ENCODE data around the gene WDFY2.

WDFY2 gene

GRCh38 chr13:51628059-51628852 lies 44.0 kb downstream of the WDFY2 start:
- H3K4me3 ChIP-seq (replicated peaks in 1 of 2; ENCODE audit: low read depth in 2 of 2, low read length in 2 of 2), result no peak overlapping the region
- DNase-seq (ENCODE audit: low read depth in 2 of 2), result no peak
- no peak for TF ChIP-seq CTCF (IDR thresholded peaks at IDR 0.05; ENCODE audit: low read depth, low read length)

GRCh38 chr13:51629491-51630287 lies 45.4 kb downstream of the WDFY2 start:
- no peak overlapping the region for H3K4me3 ChIP-seq (replicated peaks in 1 of 2; ENCODE audit: low read depth in 2 of 2, low read length in 2 of 2)
- no peak for TF ChIP-seq CTCF (IDR thresholded peaks at IDR 0.05; ENCODE audit: low read depth, low read length)
- no peak for DNase-seq (ENCODE audit: low read depth in 2 of 2)

GRCh38 chr13:51630288-51630615 lies 46.0 kb downstream of the WDFY2 start:
- DNase-seq (ENCODE audit: low read depth in 2 of 2), result peak in 1 of 2 donors; percentile 65
- H3K4me3 ChIP-seq (replicated peaks in 1 of 2; ENCODE audit: low read depth in 2 of 2, low read length in 2 of 2), result no peak overlapping the region
- no peak for TF ChIP-seq CTCF (IDR thresholded peaks at IDR 0.05; ENCODE audit: low read depth, low read length)

- no peak overlapping the region for H3K4me3 ChIP-seq (replicated peaks in 1 of 2; ENCODE audit: low read depth in 2 of 2, low read length in 2 of 2)
- TF ChIP-seq CTCF (IDR thresholded peaks at IDR 0.05; ENCODE audit: low read depth, low read length), result no peak
- DNase-seq (ENCODE audit: low read depth in 2 of 2), result no peak
Measured at GRCh38 chr13:51632591-51633362, 48.5 kb downstream of the WDFY2 start.

GRCh38 chr13:51635137-51635878 lies 51.0 kb downstream of the WDFY2 start:
- DNase-seq (ENCODE audit: low read depth in 2 of 2), result no peak
- TF ChIP-seq CTCF (IDR thresholded peaks at IDR 0.05; ENCODE audit: low read depth, low read length), result no peak
- H3K4me3 ChIP-seq (replicated peaks in 1 of 2; ENCODE audit: low read depth in 2 of 2, low read length in 2 of 2), result no peak overlapping the region

- no peak for DNase-seq (ENCODE audit: low read depth in 2 of 2)
- H3K4me3 ChIP-seq (replicated peaks in 1 of 2; ENCODE audit: low read depth in 2 of 2, low read length in 2 of 2), result no peak overlapping the region
- no peak for TF ChIP-seq CTCF (IDR thresholded peaks at IDR 0.05; ENCODE audit: low read depth, low read length)
Measured at GRCh38 chr13:51636349-51636890, 52.2 kb downstream of the WDFY2 start.
